ENCODE data around the gene NCBP1. TPM values are rescaled to one million over a fixed set of nuclear protein-coding genes. Genes with fewer than 3 reads are reported as not detected.

The NCBP1 gene
- total and polyA plus RNA-seq, 9 of the 15 experiments (the other 6 are each of a cell fraction or from before 2014, with no cell fraction given), result 29.4 to 69.7 (median 57.5) TPM

- no peak for TF ChIP-seq USF2 (CRISPR knock-in tag; IDR thresholded peaks at IDR 0.05)
- TF ChIP-seq NCOA2 (IDR thresholded peaks at IDR 0.05; ENCODE audit: partially characterized antibody in 2 of 2), result no peak
- TF ChIP-seq ZBTB49 (CRISPR knock-in tag; IDR thresholded peaks at IDR 0.05; ENCODE audit: borderline replicate concordance), result 0 out of 2 replicates have a peak, but pooled peaks have one; percentile 54
- TF ChIP-seq ZNF445 (CRISPR knock-in tag; IDR thresholded peaks at IDR 0.05; ENCODE audit: low read depth), result no peak
- TF ChIP-seq PCBP1 (IDR thresholded peaks at IDR 0.05; ENCODE audit: low read depth, low read length, poor library complexity, severe bottlenecking), result peak; percentile 49
- 0 out of 2 replicates have a peak, but pooled peaks have one; percentile 25 for TF ChIP-seq STAG1 (CRISPR knock-in tag; IDR thresholded peaks at IDR 0.05; ENCODE audit: borderline replicate concordance)
- TF ChIP-seq RFX5 (IDR thresholded peaks at IDR 0.05; ENCODE audit: low read depth, low read length), result no peak
- no peak for TF ChIP-seq SMAD4 (CRISPR knock-in tag; conservative IDR thresholded peaks at IDR 0.05)
- TF ChIP-seq ZFX (CRISPR knock-in tag; IDR thresholded peaks at IDR 0.05), result no peak
- no peak for TF ChIP-seq HNRNPL (IDR thresholded peaks at IDR 0.05; ENCODE audit: low read depth, low read length)
- no peak for TF ChIP-seq SMARCB1 (IDR thresholded peaks at IDR 0.05; ENCODE audit: insufficient read length, low read depth)
- no peak for TF ChIP-seq ZNF224 (CRISPR knock-in tag; IDR thresholded peaks at IDR 0.05)
- no peak for TF ChIP-seq HEY1 (CRISPR knock-in tag; IDR thresholded peaks at IDR 0.05; ENCODE audit: borderline replicate concordance)
- TF ChIP-seq KLF6 (CRISPR knock-in tag; IDR thresholded peaks at IDR 0.05; ENCODE audit: borderline replicate concordance), result no peak
- TF ChIP-seq ZNF507 (tag; conservative IDR thresholded peaks at IDR 0.05), result no peak
- TF ChIP-seq ESRRB (CRISPR knock-in tag; IDR thresholded peaks at IDR 0.05; ENCODE audit: borderline replicate concordance), result no peak
- no peak for TF ChIP-seq FOXJ2 (tag; IDR thresholded peaks at IDR 0.05)
- no peak for TF ChIP-seq ELK1 (CRISPR knock-in tag; IDR thresholded peaks at IDR 0.05)
- TF ChIP-seq CTBP1 (IDR thresholded peaks at IDR 0.05; ENCODE audit: borderline replicate concordance), result 0 out of 2 replicates have a peak, but pooled peaks have one; percentile 24
- TF ChIP-seq ETS2 (tag; IDR thresholded peaks at IDR 0.05; ENCODE audit: borderline replicate concordance, poor library complexity, severe bottlenecking), result no peak
- TF ChIP-seq FOXK1 (CRISPR knock-in tag; IDR thresholded peaks at IDR 0.05; ENCODE audit: borderline replicate concordance), result no peak
- TF ChIP-seq ELK3 (CRISPR knock-in tag; IDR thresholded peaks at IDR 0.05), result no peak
- no peak for TF ChIP-seq ZNF436 (CRISPR knock-in tag; IDR thresholded peaks at IDR 0.05)
- no peak for TF ChIP-seq EZH2 (IDR thresholded peaks at IDR 0.05; ENCODE audit: borderline replicate concordance, low read depth, low read length)
These were observed 354 bp downstream of the NCBP1 start (continued) for GRCh38 chr9:97633859-97634490.
